AG09319 (cell line): ENCODE data around the gene CEP43.
A peak's percentile ranks its signal among the peaks of the same experiment; 100 is the strongest.
"Not testable (repeated sequence)": the region's sequence is repeated elsewhere in the genome, so short reads cannot be mapped to it uniquely, and the experiment has no call there.

Experiments
- DNase-seq: peaks from one replicate; pipeline ENCODE4 v3.0.0-alpha.2; 2010; ENCODE audit warnings: low read depth; ENCODE audit errors: extremely low read depth
- CTCF ChIP-seq: IDR thresholded peaks from 2 replicates; pipeline ENCODE4 v1.5.1; 2011; ENCODE audit warnings: low read depth, mild to moderate bottlenecking, inconsistent platforms, low read length, moderate library complexity

CEP43 gene

GRCh38 chr6:166999145-166999883 is at the start of gene CEP43:
Gene CEP43 (plus strand): TSS chr6:166999397. CDS start chr6:166999413, 16 bp downstream.
- no peak for TF ChIP-seq CTCF
- peak; percentile 91 for DNase-seq

GRCh38 chr6:166949528-166950442 is 49.4 kb upstream of the CEP43 start:
- DNase-seq: no peak
- TF ChIP-seq CTCF: no peak

GRCh38 chr6:166950443-166950821 is 48.8 kb upstream of the CEP43 start:
- TF ChIP-seq CTCF: no peak
- no peak for DNase-seq

- not testable (repeated sequence) for DNase-seq
- TF ChIP-seq CTCF: peak; percentile 36
Observed at GRCh38 chr6:166950892-166951669, 48.1 kb upstream of the CEP43 start.

GRCh38 chr6:166951670-166952060 is 47.5 kb upstream of the CEP43 start:
- no peak for DNase-seq
- TF ChIP-seq CTCF: no peak

GRCh38 chr6:166952121-166952520 is 47.1 kb upstream of the CEP43 start:
- no peak for DNase-seq
- no peak for TF ChIP-seq CTCF
